ENCODE measurements around the gene SENP8.

DNA sequence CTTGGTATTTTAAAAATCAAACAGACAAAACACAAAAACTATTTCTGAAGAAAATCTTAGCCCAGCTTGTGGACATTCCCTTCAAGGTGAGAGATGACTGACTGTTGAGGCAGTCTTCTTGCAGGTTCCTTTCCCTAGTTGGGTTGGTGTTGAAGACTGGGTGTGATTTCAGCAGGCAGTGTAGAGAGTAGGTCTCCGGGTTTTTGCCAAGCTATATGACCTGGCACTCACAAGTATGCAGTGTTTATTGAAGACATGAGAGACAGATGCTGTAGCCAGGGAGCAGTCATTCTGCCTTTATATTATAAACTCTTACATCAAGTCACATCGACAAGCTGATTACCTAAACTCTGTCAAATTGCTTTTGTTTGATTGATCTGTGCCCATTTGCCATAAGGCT lies 17.5 kb downstream of the SENP8 start:
- TF ChIP-seq, protein P1, sequence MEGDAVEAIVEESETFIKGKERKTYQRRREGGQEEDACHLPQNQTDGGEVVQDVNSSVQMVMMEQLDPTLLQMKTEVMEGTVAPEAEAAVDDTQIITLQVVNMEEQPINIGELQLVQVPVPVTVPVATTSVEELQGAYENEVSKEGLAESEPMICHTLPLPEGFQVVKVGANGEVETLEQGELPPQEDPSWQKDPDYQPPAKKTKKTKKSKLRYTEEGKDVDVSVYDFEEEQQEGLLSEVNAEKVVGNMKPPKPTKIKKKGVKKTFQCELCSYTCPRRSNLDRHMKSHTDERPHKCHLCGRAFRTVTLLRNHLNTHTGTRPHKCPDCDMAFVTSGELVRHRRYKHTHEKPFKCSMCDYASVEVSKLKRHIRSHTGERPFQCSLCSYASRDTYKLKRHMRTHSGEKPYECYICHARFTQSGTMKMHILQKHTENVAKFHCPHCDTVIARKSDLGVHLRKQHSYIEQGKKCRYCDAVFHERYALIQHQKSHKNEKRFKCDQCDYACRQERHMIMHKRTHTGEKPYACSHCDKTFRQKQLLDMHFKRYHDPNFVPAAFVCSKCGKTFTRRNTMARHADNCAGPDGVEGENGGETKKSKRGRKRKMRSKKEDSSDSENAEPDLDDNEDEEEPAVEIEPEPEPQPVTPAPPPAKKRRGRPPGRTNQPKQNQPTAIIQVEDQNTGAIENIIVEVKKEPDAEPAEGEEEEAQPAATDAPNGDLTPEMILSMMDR (conservative IDR thresholded peaks at IDR 0.05) = no peak
- no peak for TF ChIP-seq ZFX (IDR thresholded peaks at IDR 0.05)
